ENCODE measurements around the gene CFAP97.

GRCh38 chr4:185205697-185206342, 2.0 kb upstream of the CFAP97 start:
- TF ChIP-seq CTCF (IDR thresholded peaks at IDR 0.05; ENCODE audit: insufficient read depth, low read length, poor library complexity, severe bottlenecking), result no peak
- TF ChIP-seq EZH2phosphoT487 (conservative IDR thresholded peaks at IDR 0.05; ENCODE audit: low read length), result no peak

All from SU-DHL-6 (cell line).